ENCODE measurements around the gene USP5.

Gene USP5

GRCh38 chr12:6840761-6841515, 11.0 kb upstream of the USP5 start, which contains the start of gene GNB3:
Gene GNB3 (plus strand): TSS chr12:6840925. CDS start chr12:6841288, 363 bp downstream.
- no peak for TF ChIP-seq CTCF (conservative IDR thresholded peaks at IDR 0.05; ENCODE audit: low read depth, low read length)
- Histone ChIP-seq H2AFZ (ENCODE audit: low read depth) (peak within 1 kb of the TSS; percentile 34; the same call in 1 of the 2 replicates), H3K4me1 (ENCODE audit: low read depth, poor library complexity, severe bottlenecking) (peaks cover 10% of the 10 kb centered on the region), H3K4me2 (no peak within 1 kb of the TSS), H3K36me3 (ENCODE audit: insufficient read depth) (no peaks in the 10 kb centered on the region), H3K4me3 (IDR thresholded peaks at IDR 0.05; ENCODE audit: insufficient read depth, low read depth, low read length) (no peak within 1 kb of the TSS), H4K20me1 (ENCODE audit: insufficient read depth) (no peaks in the 10 kb centered on the region), H3K79me2 (ENCODE audit: insufficient read depth, low read depth) (no peaks in the 10 kb centered on the region), H3K27me3 (ENCODE audit: insufficient read depth, low read depth) (no peaks in the 10 kb centered on the region), H3K27ac (no peak within 1 kb of the TSS), H3K9ac (no peak within 1 kb of the TSS)

- H3K27ac ChIP-seq: no peak overlapping the region
- H3K4me3 ChIP-seq (IDR thresholded peaks at IDR 0.05; ENCODE audit: insufficient read depth, low read depth, low read length): no peak overlapping the region
- no peaks in the 10 kb centered on the region for H3K79me2 ChIP-seq (ENCODE audit: insufficient read depth, low read depth)
- H4K20me1 ChIP-seq (ENCODE audit: insufficient read depth): no peaks in the 10 kb centered on the region
- H3K4me1 ChIP-seq (ENCODE audit: low read depth, poor library complexity, severe bottlenecking): peaks cover 10% of the 10 kb centered on the region
- H3K27me3 ChIP-seq (ENCODE audit: insufficient read depth, low read depth): no peaks in the 10 kb centered on the region
- no peak overlapping the region for H2AFZ ChIP-seq (ENCODE audit: low read depth)
- H3K9ac ChIP-seq: no peak overlapping the region
- H3K4me2 ChIP-seq: no peak overlapping the region
- H3K36me3 ChIP-seq (ENCODE audit: insufficient read depth): no peaks in the 10 kb centered on the region
- no peak for TF ChIP-seq CTCF (conservative IDR thresholded peaks at IDR 0.05; ENCODE audit: low read depth, low read length)
Observed at GRCh38 chr12:6842075-6842474, 9.9 kb upstream of the USP5 start.

GRCh38 chr12:6843118-6843902, 8.6 kb upstream of the USP5 start:
- TF ChIP-seq CTCF (conservative IDR thresholded peaks at IDR 0.05; ENCODE audit: low read depth, low read length): no peak
- no peak overlapping the region for H3K27ac ChIP-seq
- H3K36me3 ChIP-seq (ENCODE audit: insufficient read depth): no peaks in the 10 kb centered on the region

GRCh38 chr12:6845395-6845794, 6.6 kb upstream of the USP5 start:
- no peak overlapping the region for H3K4me2 ChIP-seq
- peaks cover 12% of the 10 kb centered on the region for H3K79me2 ChIP-seq (ENCODE audit: insufficient read depth, low read depth)
- H4K20me1 ChIP-seq (ENCODE audit: insufficient read depth): no peaks in the 10 kb centered on the region
- H3K4me1 ChIP-seq (ENCODE audit: low read depth, poor library complexity, severe bottlenecking): peaks cover 11% of the 10 kb centered on the region
- TF ChIP-seq CTCF (conservative IDR thresholded peaks at IDR 0.05; ENCODE audit: low read depth, low read length): no peak
- H3K27ac ChIP-seq: no peak overlapping the region
- no peak overlapping the region for H2AFZ ChIP-seq (ENCODE audit: low read depth)
- H3K4me3 ChIP-seq (IDR thresholded peaks at IDR 0.05; ENCODE audit: insufficient read depth, low read depth, low read length): no peak overlapping the region
- no peak overlapping the region for H3K9ac ChIP-seq
- H3K36me3 ChIP-seq (ENCODE audit: insufficient read depth): no peaks in the 10 kb centered on the region
- no peaks in the 10 kb centered on the region for H3K27me3 ChIP-seq (ENCODE audit: insufficient read depth, low read depth)

More at GRCh38 chr12:6843118-6843902, 8.6 kb upstream of the USP5 start:
- Histone ChIP-seq H3K9ac (no peak overlapping the region), H3K27me3 (ENCODE audit: insufficient read depth, low read depth) (no peaks in the 10 kb centered on the region), H3K4me3 (IDR thresholded peaks at IDR 0.05; ENCODE audit: insufficient read depth, low read depth, low read length) (no peak overlapping the region), H3K79me2 (ENCODE audit: insufficient read depth, low read depth) (no peaks in the 10 kb centered on the region), H3K4me1 (ENCODE audit: low read depth, poor library complexity, severe bottlenecking) (peaks cover 10% of the 10 kb centered on the region), H3K4me2 (no peak overlapping the region), H4K20me1 (ENCODE audit: insufficient read depth) (no peaks in the 10 kb centered on the region), H2AFZ (ENCODE audit: low read depth) (no peak overlapping the region)

All from KMS-11 (cell line).